Activated CD4-positive, alpha-beta T cell treated with anti-CD3 and anti-CD28 coated beads, Interleukin-2, amount 10 ng/mL, durations not matched to agents 24 days and 14 days (primary cell): Measurements from ENCODE around the gene EXOC3L4. TPM values are rescaled to one million over a fixed set of nuclear protein-coding genes. Genes with fewer than 3 reads are reported as not detected.
"Not testable (repeated sequence)": the region's sequence is repeated elsewhere in the genome, so short reads cannot be mapped to it uniquely, and the experiment has no call there.

Experiments used
- DNase-seq: peaks from one replicate; pipeline ENCODE4 v3.0.0; 2022
- H3K27ac Mint-ChIP-seq: one replicate; pipeline ENCODE4 v1.8.0; 2022; ENCODE audit warnings: mild to moderate bottlenecking, mixed read lengths
- H3K27me3 Mint-ChIP-seq: one replicate; pipeline ENCODE4 v1.8.0; 2022; ENCODE audit warnings: mixed read lengths
- H3K36me3 Mint-ChIP-seq: one replicate; pipeline ENCODE4 v1.8.0; 2022; ENCODE audit warnings: low read depth, mild to moderate bottlenecking, mixed read lengths
- H3K4me1 Mint-ChIP-seq: one replicate; pipeline ENCODE4 v1.8.0; 2021; ENCODE audit warnings: mixed read lengths
- H3K4me3 Mint-ChIP-seq: one replicate; pipeline ENCODE4 v1.8.0; 2022; ENCODE audit warnings: mild to moderate bottlenecking, moderate library complexity, mixed read lengths
- H3K9me3 Mint-ChIP-seq: one replicate; pipeline ENCODE4 v1.8.0; 2021; ENCODE audit warnings: mixed read lengths
- intact Hi-C: fragments of 100-400 bp; cut with micrococcal nuclease; formaldehyde crosslinking; loops from one replicate; pipeline ENCODE4 v1.15.1; 2023
- total RNA-seq: library from RNA; stranded (reverse); gene quantifications from 2 replicates; pipeline ENCODE4 v1.2.3, GENCODE V29; 2022

The EXOC3L4 gene
- total RNA-seq, 1 donor from 2014 or later = not detected

GRCh38 chr14:103112400-103113243, 18.1 kb downstream of the EXOC3L4 start:
- no peak overlapping the region for H3K4me3 Mint-ChIP-seq
- H3K9me3 Mint-ChIP-seq = no peaks in the 10 kb centered on the region
- H3K27me3 Mint-ChIP-seq = no peaks in the 10 kb centered on the region
- no peak for DNase-seq
- H3K27ac Mint-ChIP-seq = no peak overlapping the region
- peaks cover 7% of the 10 kb centered on the region for H3K4me1 Mint-ChIP-seq
- intact Hi-C loops = no loop called here
- H3K36me3 Mint-ChIP-seq = no peaks in the 10 kb centered on the region

DNA sequence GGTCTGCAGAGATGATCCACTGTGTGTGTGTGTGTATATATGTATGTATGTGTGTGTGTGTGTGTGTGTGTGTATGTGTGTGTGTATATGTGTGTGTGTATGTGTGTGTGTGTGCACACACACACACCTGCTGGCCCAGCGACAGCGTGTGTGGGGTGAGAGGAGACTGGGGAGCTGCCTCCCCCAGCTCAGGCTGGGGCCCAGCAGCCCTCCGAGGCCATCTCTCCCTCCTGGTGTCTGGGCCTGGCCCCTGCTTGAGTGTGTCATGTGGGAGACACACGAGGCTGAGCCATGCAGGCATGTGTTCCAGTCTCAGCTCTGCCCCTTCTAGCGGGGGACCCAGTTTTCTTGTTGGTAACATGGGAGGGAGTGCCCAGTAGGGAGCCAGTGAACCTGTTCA, 18.8 kb downstream of the EXOC3L4 start:
- Mint-ChIP-seq H3K4me3 (no peak overlapping the region), H3K4me1 (peaks cover 7% of the 10 kb centered on the region), H3K27ac (no peak overlapping the region), H3K27me3 (no peaks in the 10 kb centered on the region), H3K36me3 (no peaks in the 10 kb centered on the region), H3K9me3 (no peaks in the 10 kb centered on the region)
- intact Hi-C loops = no loop called here
- no peak for DNase-seq

- intact Hi-C loops = no loop called here
- Mint-ChIP-seq H3K27ac (no peak overlapping the region), H3K4me3 (no peak overlapping the region), H3K27me3 (no peaks in the 10 kb centered on the region), H3K9me3 (no peaks in the 10 kb centered on the region), H3K36me3 (no peaks in the 10 kb centered on the region), H3K4me1 (peaks cover 7% of the 10 kb centered on the region)
- no peak for DNase-seq
These were observed 19.2 kb downstream of the EXOC3L4 start for GRCh38 chr14:103113774-103114173.

DNA sequence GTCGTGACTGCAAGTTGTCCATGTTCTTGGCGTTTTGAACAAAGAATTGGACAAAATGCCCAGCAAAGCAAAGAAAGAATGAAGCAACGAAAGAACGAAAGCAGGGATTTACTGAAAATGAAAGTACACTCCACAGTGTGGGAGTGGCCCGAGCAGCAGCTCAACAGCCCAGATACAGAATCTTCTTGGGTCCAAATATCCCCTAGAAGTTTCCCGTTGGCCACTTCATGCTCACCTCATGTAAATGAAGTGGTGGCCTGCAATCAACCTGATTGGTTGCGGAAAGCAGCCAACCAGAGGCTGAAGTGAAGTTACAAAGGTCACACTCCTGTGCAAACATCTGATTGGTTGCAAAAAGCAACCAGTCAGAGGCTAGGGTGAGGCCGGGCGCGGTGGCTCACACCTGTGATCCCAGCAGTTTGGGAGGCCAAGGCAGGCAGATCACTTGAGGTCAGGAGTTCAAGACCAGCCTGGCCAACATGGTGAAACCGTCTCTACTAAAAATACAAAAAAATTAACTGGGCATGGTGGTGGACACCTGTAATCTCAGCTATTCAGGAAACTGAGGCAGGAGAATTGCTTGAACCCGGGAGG, 20.7 kb downstream of the EXOC3L4 start:
- H3K27ac Mint-ChIP-seq, intact Hi-C loops, H3K36me3 Mint-ChIP-seq, H3K27me3 Mint-ChIP-seq, H3K9me3 Mint-ChIP-seq, H3K4me1 Mint-ChIP-seq: not testable (repeated sequence)
- peak; percentile 67 for DNase-seq
- peak overlapping the region; percentile 68 for H3K4me3 Mint-ChIP-seq

GRCh38 chr14:103115845-103116572, 21.5 kb downstream of the EXOC3L4 start:
- Mint-ChIP-seq H3K36me3 (no peaks in the 10 kb centered on the region), H3K27ac (no peak overlapping the region), H3K4me1 (peaks cover 7% of the 10 kb centered on the region), H3K4me3 (no peak overlapping the region), H3K27me3 (peaks cover 11% of the 10 kb centered on the region), H3K9me3 (no peaks in the 10 kb centered on the region)
- DNase-seq = no peak
- intact Hi-C loops = no loop called here

DNA sequence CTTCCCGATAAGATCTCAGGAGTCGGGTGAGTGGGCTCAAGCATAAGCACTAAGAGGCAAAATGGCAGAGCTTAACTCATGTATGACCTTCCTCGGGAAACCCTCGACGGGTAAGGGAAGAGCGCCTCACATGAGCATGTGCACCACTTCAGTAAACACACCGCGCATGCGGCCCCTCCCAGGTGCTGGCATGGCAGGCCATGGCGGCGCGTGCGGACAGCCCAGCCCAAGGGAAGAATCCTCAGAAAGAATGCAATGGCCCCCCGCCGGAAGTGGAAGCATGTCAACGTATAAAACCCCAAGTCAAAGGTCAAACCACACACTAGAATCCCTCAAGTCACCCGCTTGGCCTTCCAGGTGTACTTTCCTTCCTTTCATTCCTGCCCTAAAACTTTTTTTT, 22.1 kb downstream of the EXOC3L4 start:
- no peak overlapping the region for H3K4me3 Mint-ChIP-seq
- H3K27me3 Mint-ChIP-seq = peaks cover 14% of the 10 kb centered on the region
- H3K36me3 Mint-ChIP-seq = no peaks in the 10 kb centered on the region
- H3K27ac Mint-ChIP-seq = no peak overlapping the region
- intact Hi-C loops = no loop called here
- no peak for DNase-seq
- no peaks in the 10 kb centered on the region for H3K9me3 Mint-ChIP-seq
- H3K4me1 Mint-ChIP-seq = peaks cover 8% of the 10 kb centered on the region

DNA sequence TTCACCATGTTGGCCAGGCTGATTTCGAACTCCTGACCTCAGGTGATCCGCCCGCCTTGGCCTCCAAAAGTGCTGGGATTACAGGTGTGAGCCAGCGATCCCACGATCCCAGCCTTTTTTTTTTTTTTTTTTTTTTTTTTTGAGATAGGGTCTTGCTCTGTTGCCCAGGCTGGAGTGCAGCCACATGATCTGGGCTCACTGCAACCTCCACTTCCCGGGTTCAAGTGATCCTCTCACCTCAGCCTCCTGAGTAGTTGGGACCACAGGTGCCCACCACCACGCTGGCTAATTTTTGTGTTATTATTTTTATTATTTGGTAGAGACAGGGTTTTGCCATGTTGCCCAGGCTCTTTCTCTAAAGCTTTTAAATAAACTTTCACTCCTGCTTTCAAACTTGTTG, 23.0 kb downstream of the EXOC3L4 start:
- H3K27ac Mint-ChIP-seq, H3K9me3 Mint-ChIP-seq, H3K4me3 Mint-ChIP-seq, H3K4me1 Mint-ChIP-seq, DNase-seq, H3K36me3 Mint-ChIP-seq, intact Hi-C loops: not testable (repeated sequence)
- H3K27me3 Mint-ChIP-seq = peaks cover 21% of the 10 kb centered on the region

- H3K4me3 Mint-ChIP-seq = no peak overlapping the region
- no peaks in the 10 kb centered on the region for H3K9me3 Mint-ChIP-seq
- no peak for DNase-seq
- intact Hi-C loops = no loop called here
- H3K27me3 Mint-ChIP-seq = peaks cover 21% of the 10 kb centered on the region
- H3K36me3 Mint-ChIP-seq = no peaks in the 10 kb centered on the region
- no peak overlapping the region for H3K27ac Mint-ChIP-seq
- peaks cover 8% of the 10 kb centered on the region for H3K4me1 Mint-ChIP-seq
These were observed 23.6 kb downstream of the EXOC3L4 start for GRCh38 chr14:103118018-103118662.

DNA sequence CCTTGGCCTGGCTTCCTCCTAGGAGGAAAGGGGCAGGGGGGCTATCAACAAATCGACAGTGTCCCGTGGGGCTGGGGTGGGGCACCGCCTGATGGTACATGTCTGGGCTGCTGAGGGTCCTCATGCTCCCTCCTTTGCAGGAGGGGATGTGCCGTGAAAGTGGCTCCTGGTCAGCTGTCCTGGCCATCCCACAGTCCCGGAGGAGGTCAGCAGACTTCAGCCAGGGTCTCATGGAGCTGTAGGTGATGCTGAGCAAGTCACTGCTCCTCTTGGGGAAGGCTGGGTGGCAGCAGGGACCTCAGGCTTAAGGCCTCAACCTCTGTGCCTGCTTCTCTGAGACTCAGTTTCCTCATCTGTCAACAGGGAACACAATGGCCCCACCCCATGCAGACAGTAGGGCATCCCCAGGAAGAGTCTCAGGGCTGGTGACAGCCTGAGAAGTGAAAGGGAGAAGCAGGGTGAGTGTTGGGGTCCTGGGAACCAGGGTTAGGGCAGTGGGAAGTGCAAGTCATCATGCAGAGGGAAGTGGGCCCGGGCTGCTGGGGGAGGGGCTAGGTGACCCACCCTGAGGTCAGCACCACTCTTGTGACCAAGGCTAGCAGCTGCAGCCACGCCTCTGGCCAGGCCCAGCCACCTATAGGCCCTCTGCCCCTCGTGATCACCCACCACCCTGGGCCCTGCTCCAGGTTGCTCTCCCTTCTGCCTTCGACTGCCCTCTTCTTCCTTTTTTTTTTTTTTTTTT, 24.3 kb downstream of the EXOC3L4 start:
- Mint-ChIP-seq H3K27me3 (peaks cover 21% of the 10 kb centered on the region), H3K9me3 (no peaks in the 10 kb centered on the region), H3K4me3 (no peak overlapping the region), H3K4me1 (peaks cover 8% of the 10 kb centered on the region), H3K27ac (no peak overlapping the region), H3K36me3 (no peaks in the 10 kb centered on the region)
- intact Hi-C loops = no loop called here
- DNase-seq = no peak

DNA sequence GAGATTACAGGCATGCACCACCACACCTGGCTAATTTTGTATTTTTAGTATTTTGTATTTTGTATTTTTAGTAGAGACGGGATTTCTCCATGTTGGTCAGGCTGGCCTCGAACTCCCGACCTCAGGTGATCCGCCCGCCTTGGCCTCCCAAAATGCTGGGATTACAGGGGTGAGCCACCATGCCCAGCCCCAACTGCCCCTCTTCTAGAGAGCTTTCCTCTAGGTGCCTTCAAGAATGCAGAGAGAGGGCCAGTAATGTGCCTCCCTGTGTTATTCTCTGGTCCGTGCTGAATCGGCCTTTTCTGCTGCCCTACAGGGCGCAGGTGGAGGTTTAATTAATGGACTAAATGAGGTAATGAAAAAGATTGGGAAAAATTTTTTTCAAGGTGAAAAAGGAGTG, 25.0 kb downstream of the EXOC3L4 start:
- H3K27ac Mint-ChIP-seq = not testable (repeated sequence)

DNA sequence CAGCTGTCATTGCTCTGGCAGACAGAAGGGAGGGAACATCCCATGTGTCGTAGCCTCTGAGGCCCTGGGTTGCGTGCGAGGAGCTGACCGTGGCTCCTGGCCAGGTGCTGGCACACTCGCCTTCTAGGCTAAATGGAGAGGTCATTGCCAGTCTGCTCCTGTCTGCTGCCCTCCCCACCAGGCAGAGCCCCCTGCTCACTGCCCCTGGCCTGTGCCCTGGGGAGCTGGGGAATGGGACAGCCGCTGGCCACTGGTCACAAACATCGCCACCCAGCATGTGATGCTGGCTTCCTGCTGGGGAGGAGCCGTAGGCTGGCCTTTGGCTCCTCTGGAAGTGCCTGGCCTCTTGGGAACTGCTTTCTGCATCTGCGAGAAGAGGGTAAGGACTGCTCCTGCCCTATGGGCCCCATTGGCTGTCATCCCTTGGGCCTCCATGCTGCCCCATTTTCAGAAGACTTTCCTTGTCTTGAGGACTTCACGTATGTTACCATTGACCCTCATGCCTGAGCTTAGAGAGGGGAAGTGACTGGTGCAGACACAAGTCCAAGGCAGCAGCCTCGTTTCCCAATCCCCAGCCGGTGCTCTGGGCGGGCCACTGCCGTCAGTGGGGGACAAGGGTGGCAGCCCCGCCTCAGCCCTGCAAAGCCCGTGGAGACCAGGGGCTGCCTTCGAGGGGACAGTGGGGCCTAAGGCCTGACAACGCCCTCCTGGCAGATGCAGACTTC, 26.8 kb downstream of the EXOC3L4 start:
- no peaks in the 10 kb centered on the region for H3K36me3 Mint-ChIP-seq
- H3K27ac Mint-ChIP-seq = no peak overlapping the region
- peaks cover 2% of the 10 kb centered on the region for H3K4me1 Mint-ChIP-seq
- DNase-seq = no peak
- H3K27me3 Mint-ChIP-seq = peaks cover 26% of the 10 kb centered on the region
- H3K9me3 Mint-ChIP-seq = no peaks in the 10 kb centered on the region
- intact Hi-C loops = no loop called here
- no peak overlapping the region for H3K4me3 Mint-ChIP-seq

More for the DNA sequence above, 25.0 kb downstream of the EXOC3L4 start:
- H3K36me3 Mint-ChIP-seq, DNase-seq, H3K4me3 Mint-ChIP-seq, intact Hi-C loops, H3K9me3 Mint-ChIP-seq, H3K4me1 Mint-ChIP-seq: not testable (repeated sequence)
- peaks cover 26% of the 10 kb centered on the region for H3K27me3 Mint-ChIP-seq

DNA sequence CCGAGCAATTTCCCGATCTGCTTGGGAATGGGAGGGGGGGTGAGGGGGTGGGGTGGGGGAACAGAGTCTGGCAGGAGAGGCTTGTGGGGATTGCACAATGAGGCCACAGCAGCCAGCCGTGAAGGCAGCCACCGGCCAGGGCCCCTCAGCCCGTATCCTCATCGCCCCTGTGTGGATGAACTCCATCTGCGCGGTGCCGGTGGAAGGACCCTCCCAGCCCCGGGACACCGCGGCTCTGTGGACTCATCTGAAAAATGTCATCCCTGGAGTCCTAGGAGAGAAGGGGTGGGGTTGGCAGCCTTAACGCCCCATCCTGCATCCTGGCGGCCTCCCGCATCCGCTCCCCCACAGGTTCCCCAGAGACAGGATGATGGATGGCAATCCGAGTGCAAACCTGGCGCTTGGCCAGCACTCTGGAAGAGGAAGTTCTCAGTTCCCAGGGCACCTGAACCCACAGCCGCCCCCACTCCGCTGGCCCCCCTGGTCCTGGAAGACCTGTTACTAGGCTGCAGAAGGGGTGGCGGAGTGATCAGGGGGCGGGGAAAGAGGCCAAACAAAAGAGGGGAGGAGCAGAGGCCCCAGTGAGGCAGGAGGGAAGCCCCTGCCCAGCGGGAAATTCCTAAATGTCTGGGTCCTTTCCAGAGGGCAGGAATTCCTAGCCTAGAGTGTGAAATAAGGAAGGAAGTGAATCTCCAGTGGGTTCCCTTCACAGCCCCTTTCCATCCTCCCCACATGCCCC, 27.5 kb downstream of the EXOC3L4 start:
- Mint-ChIP-seq H3K9me3 (no peaks in the 10 kb centered on the region), H3K27ac (no peak overlapping the region), H3K4me3 (no peak overlapping the region), H3K4me1 (peaks cover 2% of the 10 kb centered on the region), H3K36me3 (no peaks in the 10 kb centered on the region), H3K27me3 (peaks cover 26% of the 10 kb centered on the region)
- no peak for DNase-seq
- intact Hi-C loops = no loop called here
